ENCODE data around the gene FARS2.
"Not testable (repeated sequence)": the region's sequence is repeated elsewhere in the genome, so short reads cannot be mapped to it uniquely, and the experiment has no call there.

The FARS2 gene

DNA sequence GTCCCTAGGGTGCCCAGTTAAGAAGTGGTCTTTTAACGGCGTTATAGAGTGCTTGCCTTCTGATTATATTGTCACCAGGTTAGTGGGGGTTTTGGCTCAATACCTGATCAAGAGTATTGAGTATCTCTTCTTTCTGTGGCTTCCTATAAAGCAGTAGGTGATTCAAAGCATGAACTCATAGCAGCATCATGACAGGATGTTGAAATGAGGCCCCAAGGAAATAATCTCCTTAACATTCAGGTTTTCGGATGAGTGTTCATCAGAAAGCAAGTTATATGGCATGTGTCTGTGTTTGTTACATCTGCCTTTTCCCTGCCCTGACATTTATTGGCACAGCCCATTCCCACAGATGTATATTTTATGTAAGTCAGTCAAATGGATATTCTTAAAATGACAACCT, 301.0 kb downstream of the FARS2 start:
- CTCF ChIA-PET: no interaction called here
- peaks cover 5% of the 10 kb centered on the region; the same call in 1 of the 2 replicates for H3K4me1 ChIP-seq (ENCODE audit: control insufficient read depth, insufficient read depth, low read length)
- no peak overlapping the region for H3K4me3 ChIP-seq (ENCODE audit: low read depth, low read length)
- no peak for TF ChIP-seq RBAK (tag by site-specific recombination; IDR thresholded peaks at IDR 0.05)
- H3K27ac ChIP-seq (ENCODE audit: extremely low read depth, low read depth, low read length): no peak overlapping the region
- H3K9me3 ChIP-seq (ENCODE audit: control insufficient read depth, insufficient read depth, low read depth, low read length): no peaks in the 10 kb centered on the region
- POLR2A ChIA-PET: no interaction called here
- no peaks in the 10 kb centered on the region for H3K36me3 ChIP-seq (ENCODE audit: control insufficient read depth in 2 of 2, insufficient read depth in 1 of 2, low read length in 2 of 2)

DNA sequence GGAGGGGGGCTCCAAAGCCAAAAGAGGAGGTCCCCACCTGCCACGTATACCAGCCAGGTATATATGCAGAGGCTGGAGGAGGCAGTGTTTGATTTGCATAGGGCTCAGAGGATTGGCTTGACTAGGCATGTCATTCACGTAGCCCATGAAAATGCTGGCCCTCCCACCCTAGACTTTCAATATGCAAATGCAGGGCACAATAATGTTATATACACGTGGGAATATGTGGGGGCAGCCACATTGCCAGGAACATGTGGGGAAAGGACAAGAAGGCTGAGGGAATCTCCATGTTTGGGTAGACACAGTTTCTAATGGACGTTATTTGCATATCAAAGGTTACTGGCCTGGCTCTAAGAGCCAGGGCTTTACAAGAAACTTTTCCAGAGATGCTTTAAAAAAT, 301.8 kb downstream of the FARS2 start:
- H3K9me3 ChIP-seq (ENCODE audit: control insufficient read depth, insufficient read depth, low read depth, low read length): no peaks in the 10 kb centered on the region
- CTCF ChIA-PET: no interaction called here

DNA sequence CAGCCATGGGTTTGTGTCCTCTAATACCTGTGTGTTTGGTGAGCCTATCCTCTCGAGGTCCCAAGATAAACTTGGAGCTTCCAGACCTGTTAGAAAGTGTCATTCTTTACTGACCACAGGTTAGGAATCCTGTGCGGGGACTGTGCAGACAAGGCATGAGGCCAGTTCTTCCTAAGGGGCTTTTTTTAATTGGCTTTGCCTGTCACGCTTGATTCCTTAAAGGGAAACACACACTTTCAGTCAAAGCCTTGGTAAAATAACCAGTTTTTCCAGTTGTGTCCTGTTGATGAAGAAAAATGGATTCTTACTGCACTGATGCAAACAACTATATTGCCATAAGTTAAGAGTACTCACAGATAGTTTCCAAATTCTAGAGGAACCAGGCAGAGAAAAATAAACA, 303.4 kb downstream of the FARS2 start:
- H3K9me3 ChIP-seq (ENCODE audit: control insufficient read depth, insufficient read depth, low read depth, low read length); H3K27ac ChIP-seq (ENCODE audit: extremely low read depth, low read depth, low read length); H3K4me1 ChIP-seq (ENCODE audit: control insufficient read depth, insufficient read depth, low read length); H3K36me3 ChIP-seq (ENCODE audit: control insufficient read depth in 2 of 2, insufficient read depth in 1 of 2, low read length in 2 of 2); CTCF ChIA-PET; POLR2A ChIA-PET; H3K4me3 ChIP-seq (ENCODE audit: low read depth, low read length): not testable (repeated sequence)

More for the DNA sequence above, 301.8 kb downstream of the FARS2 start:
- H3K27ac ChIP-seq (ENCODE audit: extremely low read depth, low read depth, low read length): no peak overlapping the region
- POLR2A ChIA-PET: no interaction called here
- H3K4me3 ChIP-seq (ENCODE audit: low read depth, low read length): no peak overlapping the region
- no peak for TF ChIP-seq YY2 (tag by site-specific recombination; IDR thresholded peaks at IDR 0.05)
- no peak for TF ChIP-seq ZNF138 (tag by site-specific recombination; IDR thresholded peaks at IDR 0.05; ENCODE audit: borderline replicate concordance)
- TF ChIP-seq ZBTB21 (tag by site-specific recombination; IDR thresholded peaks at IDR 0.05): no peak
- TF ChIP-seq, protein P1, sequence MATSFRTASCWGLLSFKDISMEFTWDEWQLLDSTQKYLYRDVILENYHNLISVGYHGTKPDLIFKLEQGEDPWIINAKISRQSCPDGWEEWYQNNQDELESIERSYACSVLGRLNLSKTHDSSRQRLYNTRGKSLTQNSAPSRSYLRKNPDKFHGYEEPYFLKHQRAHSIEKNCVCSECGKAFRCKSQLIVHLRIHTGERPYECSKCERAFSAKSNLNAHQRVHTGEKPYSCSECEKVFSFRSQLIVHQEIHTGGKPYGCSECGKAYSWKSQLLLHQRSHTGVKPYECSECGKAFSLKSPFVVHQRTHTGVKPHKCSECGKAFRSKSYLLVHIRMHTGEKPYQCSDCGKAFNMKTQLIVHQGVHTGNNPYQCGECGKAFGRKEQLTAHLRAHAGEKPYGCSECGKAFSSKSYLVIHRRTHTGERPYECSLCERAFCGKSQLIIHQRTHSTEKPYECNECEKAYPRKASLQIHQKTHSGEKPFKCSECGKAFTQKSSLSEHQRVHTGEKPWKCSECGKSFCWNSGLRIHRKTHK (tag by site-specific recombination; IDR thresholded peaks at IDR 0.05): no peak
- TF ChIP-seq, protein P2, sequence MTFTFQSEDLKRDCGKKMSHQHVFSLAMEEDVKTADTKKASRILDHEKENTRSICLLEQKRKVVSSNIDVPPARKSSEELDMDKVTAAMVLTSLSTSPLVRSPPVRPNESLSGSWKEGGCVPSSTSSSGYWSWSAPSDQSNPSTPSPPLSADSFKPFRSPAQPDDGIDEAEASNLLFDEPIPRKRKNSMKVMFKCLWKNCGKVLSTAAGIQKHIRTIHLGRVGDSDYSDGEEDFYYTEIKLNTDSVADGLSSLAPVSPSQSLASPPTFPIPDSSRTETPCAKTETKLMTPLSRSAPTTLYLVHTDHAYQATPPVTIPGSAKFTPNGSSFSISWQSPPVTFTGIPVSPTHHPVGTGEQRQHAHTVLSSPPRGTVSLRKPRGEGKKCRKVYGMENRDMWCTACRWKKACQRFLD (tag by site-specific recombination; IDR thresholded peaks at IDR 0.05): no peak
- TF ChIP-seq, protein P3, sequence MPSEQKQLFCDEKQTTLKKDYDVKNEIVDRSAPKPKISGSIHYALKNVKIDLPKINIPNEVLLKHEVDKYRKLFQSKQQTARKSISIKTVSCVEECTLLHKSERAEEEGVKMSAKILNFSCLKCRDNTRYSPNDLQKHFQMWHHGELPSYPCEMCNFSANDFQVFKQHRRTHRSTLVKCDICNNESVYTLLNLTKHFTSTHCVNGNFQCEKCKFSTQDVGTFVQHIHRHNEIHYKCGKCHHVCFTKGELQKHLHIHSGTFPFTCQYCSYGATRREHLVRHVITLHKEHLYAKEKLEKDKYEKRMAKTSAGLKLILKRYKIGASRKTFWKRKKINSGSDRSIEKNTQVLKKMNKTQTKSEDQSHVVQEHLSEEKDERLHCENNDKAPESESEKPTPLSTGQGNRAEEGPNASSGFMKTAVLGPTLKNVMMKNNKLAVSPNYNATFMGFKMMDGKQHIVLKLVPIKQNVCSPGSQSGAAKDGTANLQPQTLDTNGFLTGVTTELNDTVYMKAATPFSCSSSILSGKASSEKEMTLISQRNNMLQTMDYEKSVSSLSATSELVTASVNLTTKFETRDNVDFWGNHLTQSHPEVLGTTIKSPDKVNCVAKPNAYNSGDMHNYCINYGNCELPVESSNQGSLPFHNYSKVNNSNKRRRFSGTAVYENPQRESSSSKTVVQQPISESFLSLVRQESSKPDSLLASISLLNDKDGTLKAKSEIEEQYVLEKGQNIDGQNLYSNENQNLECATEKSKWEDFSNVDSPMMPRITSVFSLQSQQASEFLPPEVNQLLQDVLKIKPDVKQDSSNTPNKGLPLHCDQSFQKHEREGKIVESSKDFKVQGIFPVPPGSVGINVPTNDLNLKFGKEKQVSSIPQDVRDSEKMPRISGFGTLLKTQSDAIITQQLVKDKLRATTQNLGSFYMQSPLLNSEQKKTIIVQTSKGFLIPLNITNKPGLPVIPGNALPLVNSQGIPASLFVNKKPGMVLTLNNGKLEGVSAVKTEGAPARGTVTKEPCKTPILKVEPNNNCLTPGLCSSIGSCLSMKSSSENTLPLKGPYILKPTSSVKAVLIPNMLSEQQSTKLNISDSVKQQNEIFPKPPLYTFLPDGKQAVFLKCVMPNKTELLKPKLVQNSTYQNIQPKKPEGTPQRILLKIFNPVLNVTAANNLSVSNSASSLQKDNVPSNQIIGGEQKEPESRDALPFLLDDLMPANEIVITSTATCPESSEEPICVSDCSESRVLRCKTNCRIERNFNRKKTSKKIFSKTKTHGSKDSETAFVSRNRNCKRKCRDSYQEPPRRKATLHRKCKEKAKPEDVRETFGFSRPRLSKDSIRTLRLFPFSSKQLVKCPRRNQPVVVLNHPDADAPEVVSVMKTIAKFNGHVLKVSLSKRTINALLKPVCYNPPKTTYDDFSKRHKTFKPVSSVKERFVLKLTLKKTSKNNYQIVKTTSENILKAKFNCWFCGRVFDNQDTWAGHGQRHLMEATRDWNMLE (tag by site-specific recombination; conservative IDR thresholded peaks at IDR 0.05; ENCODE audit: low read depth): no peak
- TF ChIP-seq, protein P4, sequence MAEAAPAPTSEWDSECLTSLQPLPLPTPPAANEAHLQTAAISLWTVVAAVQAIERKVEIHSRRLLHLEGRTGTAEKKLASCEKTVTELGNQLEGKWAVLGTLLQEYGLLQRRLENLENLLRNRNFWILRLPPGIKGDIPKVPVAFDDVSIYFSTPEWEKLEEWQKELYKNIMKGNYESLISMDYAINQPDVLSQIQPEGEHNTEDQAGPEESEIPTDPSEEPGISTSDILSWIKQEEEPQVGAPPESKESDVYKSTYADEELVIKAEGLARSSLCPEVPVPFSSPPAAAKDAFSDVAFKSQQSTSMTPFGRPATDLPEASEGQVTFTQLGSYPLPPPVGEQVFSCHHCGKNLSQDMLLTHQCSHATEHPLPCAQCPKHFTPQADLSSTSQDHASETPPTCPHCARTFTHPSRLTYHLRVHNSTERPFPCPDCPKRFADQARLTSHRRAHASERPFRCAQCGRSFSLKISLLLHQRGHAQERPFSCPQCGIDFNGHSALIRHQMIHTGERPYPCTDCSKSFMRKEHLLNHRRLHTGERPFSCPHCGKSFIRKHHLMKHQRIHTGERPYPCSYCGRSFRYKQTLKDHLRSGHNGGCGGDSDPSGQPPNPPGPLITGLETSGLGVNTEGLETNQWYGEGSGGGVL (tag by site-specific recombination; IDR thresholded peaks at IDR 0.05): no peak
- no peak for TF ChIP-seq MZF1 (tag by site-specific recombination; IDR thresholded peaks at IDR 0.05; ENCODE audit: borderline replicate concordance)
- TF ChIP-seq ZFP69B (tag by site-specific recombination; IDR thresholded peaks at IDR 0.05): no peak
- TF ChIP-seq REPIN1 (tag by site-specific recombination; IDR thresholded peaks at IDR 0.05; ENCODE audit: low read depth): no peak
- TF ChIP-seq ZFP3 (tag by site-specific recombination; IDR thresholded peaks at IDR 0.05; ENCODE audit: low read depth): no peak
- TF ChIP-seq ZNF335 (tag by site-specific recombination; conservative IDR thresholded peaks at IDR 0.05): no peak
- TF ChIP-seq ZNF548 (tag by site-specific recombination; IDR thresholded peaks at IDR 0.05): no peak
- TF ChIP-seq ZNF423 (tag by site-specific recombination; IDR thresholded peaks at IDR 0.05): no peak
- no peak for TF ChIP-seq GLIS2 (tag by site-specific recombination; IDR thresholded peaks at IDR 0.05)
- TF ChIP-seq ZNF223 (tag by site-specific recombination; IDR thresholded peaks at IDR 0.05): no peak
- peaks cover 5% of the 10 kb centered on the region; the same call in 1 of the 2 replicates for H3K4me1 ChIP-seq (ENCODE audit: control insufficient read depth, insufficient read depth, low read length)
- no peaks in the 10 kb centered on the region for H3K36me3 ChIP-seq (ENCODE audit: control insufficient read depth in 2 of 2, insufficient read depth in 1 of 2, low read length in 2 of 2)
